GM13976 (cell line): Measurements from ENCODE around the gene TUT7.

Experiments used
- DNase-seq: peaks from one replicate; pipeline ENCODE4 v3.0.0; 2012; ENCODE audit warnings: low spot score
- CTCF ChIP-seq: IDR thresholded peaks from 2 replicates; pipeline ENCODE4 v1.5.1; 2012; ENCODE audit warnings: borderline replicate concordance, mild to moderate bottlenecking; ENCODE audit not compliant: insufficient read depth; ENCODE audit errors: extremely low read depth, missing control alignments, control extremely low read depth
- in situ Hi-C: fragments of 300-500 bp; cut with MboI; formaldehyde crosslinking; loops from one replicate; pipeline ENCODE4 v1.12.0; 2022; ENCODE audit warnings: low sequenced_read_pairs, mixed read lengths, inconsistent platforms; ENCODE audit not compliant: unreplicated experiment

TUT7 gene

GRCh38 chr9:86355814-86356213 is 1.6 kb upstream of the TUT7 start:
- no peak for DNase-seq
- in situ Hi-C loops, result no loop called here
- no peak for TF ChIP-seq CTCF

- no peak for TF ChIP-seq CTCF
- no peak for DNase-seq
- in situ Hi-C loops, result no loop called here
Measured at GRCh38 chr9:86354818-86355309, 654 bp upstream of the TUT7 start.

GRCh38 chr9:86353655-86354010 is 577 bp downstream of the TUT7 start:
- in situ Hi-C loops, result no loop called here
- no peak for TF ChIP-seq CTCF
- DNase-seq, result no peak

- in situ Hi-C loops, result no loop called here
- DNase-seq, result peak; percentile 32
- TF ChIP-seq CTCF, result no peak
Measured at GRCh38 chr9:86352440-86353077, 1.7 kb downstream of the TUT7 start.

GRCh38 chr9:86351880-86352279 is 2.3 kb downstream of the TUT7 start:
- no peak for TF ChIP-seq CTCF
- in situ Hi-C loops, result no loop called here
- DNase-seq, result no peak

- TF ChIP-seq CTCF, result no peak
- DNase-seq, result peak; percentile 31
- in situ Hi-C loops, result no loop called here
Measured at GRCh38 chr9:86350006-86350760, 4.0 kb downstream of the TUT7 start.
